T47D (cell line): ENCODE data around the gene ZNF358.

Experiments used
- DNase-seq, 2 experiments: peaks; one replicate each; pipeline versions ENCODE4 v3.0.0 to v3.0.0-alpha.2; 2011 to 2012; ENCODE audit warnings: low read depth in 1 of 2, low spot score in 1 of 2
- JUND ChIP-seq: IDR thresholded peaks from 2 replicates; pipeline ENCODE4 v1.6.1; 2012; ENCODE audit warnings: low read depth
- in situ Hi-C: cut with HindIII; loops from 2 replicates; pipeline ENCODE4 v1.10.0; 2016; ENCODE audit warnings: low sequenced_read_pairs, low pct_unique_long_range_greater_than_20kb

The ZNF358 gene

DNA sequence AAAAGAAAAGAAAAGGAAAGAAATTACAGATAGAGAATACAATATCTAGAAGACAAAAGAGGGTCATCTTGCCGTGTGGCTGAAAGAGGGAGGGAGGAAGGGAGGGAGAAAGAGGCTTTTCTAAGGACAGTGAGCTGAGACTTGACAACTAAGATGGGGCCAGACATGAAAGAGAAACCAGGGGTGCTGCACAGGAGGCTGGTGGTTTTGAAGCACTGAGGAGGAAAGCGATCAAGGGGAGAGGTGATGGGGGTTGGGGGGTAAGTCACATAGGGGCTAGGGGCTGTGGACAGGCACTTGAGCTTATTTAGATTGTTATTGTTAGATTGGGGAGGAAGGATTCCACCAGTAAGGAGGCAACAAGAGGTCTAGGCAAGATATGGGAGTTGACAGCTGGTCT is 36.9 kb downstream of the ZNF358 start:
- no peak for DNase-seq
- TF ChIP-seq JUND, result no peak
- in situ Hi-C loops, result no loop called here

DNA sequence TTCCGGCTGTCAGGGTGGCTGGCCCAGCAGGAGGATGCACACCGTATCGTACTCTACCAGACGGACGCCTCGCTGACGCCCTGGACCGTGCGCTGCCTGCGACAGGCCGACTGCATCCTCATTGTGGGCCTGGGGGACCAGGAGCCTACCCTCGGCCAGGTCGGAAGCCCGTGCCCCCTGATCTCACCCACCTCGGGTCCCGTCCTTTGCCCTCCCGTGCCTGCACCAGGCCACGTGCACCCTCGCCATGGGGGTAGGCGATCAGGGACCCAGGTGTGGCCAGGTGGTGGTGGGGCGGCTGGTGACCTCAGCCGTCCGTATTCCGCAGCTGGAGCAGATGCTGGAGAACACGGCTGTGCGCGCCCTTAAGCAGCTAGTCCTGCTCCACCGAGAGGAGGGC is 38.7 kb downstream of the ZNF358 start:
- no peak for TF ChIP-seq JUND
- no peak for DNase-seq
- in situ Hi-C loops, result no loop called here

DNA sequence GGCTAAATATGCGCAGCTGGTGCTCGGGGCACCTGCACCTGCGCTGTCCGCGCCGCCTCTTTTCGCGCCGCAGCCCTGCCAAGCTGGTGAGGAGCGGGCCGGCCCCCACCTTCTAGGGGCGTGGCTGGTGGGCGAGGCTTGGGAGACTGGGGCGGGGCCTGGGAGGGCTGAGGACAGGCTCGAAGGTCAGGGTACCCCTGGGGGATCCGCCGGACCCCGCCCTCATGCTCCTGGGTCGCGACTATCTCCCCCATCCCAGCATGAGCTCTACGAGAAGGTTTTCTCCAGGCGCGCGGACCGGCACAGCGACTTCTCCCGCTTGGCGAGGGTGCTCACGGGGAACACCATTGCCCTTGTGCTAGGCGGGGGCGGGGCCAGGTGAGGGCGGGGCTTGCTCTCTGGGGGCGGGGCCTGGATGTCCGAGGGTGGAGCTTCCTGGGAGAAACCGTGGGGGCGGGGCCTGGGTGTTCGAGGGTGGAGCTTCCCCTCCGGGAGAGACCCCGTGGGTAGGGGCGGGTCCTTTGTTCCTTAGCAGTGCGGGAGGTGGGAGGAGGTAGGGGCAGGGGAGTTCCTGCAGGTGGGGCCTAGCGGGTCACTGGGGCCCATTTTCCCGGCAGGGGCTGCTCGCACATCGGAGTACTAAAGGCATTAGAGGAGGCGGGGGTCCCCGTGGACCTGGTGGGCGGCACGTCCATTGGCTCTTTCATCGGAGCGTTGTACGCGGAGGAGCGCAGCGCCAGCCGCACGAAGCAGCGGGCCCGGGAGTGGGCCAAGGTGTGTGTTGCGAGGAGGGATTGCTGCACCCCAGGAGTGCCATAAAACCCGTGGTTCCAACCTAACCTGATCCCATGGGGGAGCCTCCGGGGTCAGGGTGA is 39.3 kb downstream of the ZNF358 start:
- in situ Hi-C loops, result no loop called here
- DNase-seq, result peak; percentile 41 to 42
- no peak for TF ChIP-seq JUND

DNA sequence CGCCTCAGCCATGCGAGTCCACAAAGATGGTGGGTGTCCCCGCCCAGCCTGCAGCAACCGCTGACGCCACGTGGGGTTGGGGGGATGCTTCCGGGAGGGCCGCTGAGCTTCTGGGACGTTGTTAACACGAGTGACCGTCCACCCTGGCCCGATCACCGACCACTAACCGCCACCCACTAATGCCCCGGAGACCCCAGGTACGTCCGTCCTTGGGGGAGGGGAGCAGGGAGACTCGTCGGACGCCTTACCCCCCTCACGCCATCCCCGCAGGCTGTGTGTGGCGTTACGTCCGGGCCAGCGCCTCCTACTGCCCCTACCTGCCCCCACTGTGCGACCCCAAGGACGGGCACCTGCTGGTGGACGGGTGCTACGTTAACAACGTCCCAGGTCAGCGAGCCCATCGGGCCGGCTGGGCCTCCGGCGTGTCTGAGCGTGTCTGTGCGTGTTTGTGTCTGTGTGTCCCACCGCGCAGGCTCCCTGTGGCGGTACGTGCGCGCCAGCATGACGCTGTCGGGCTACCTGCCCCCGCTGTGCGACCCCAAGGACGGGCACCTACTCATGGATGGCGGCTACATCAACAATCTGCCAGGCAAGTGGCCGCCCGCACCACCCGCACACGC is 40.9 kb downstream of the ZNF358 start:
- DNase-seq, result no peak
- in situ Hi-C loops, result no loop called here
- no peak for TF ChIP-seq JUND

DNA sequence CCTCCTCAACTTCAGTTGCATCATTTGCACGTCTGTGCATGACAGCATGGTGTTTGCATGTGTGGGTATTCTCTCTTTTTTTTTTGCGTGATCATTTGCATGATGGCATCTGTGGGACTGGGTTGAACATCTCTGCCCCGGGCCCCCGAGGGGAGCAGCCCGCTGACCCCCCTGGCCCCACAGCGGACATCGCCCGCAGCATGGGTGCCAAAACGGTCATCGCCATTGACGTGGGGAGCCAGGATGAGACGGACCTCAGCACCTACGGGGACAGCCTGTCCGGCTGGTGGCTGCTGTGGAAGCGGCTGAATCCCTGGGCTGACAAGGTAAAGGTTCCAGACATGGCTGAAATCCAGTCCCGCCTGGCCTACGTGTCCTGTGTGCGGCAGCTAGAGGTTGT is 42.8 kb downstream of the ZNF358 start:
- DNase-seq, result no peak
- no peak for TF ChIP-seq JUND
- in situ Hi-C loops, result no loop called here

DNA sequence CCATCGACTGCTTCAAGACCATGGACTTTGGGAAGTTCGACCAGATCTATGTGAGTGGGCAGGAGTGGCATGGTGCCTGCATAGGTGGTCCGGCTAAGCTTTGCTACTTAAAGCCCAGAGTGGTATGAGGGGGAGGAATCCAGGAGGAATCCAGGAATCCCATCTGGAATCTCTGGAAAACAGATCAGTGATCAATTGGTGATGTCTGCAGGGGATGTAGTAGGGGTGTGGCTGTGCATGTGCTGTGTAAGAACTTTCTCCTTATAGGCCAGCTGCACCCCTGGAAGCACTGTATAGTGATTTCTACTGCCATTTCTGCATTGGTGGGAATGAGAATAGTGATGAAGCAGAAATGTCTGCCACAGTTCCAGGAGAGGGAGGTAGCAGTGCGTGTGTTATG is 43.2 kb downstream of the ZNF358 start:
- no peak for TF ChIP-seq JUND
- in situ Hi-C loops, result no loop called here
- DNase-seq, result no peak

DNA sequence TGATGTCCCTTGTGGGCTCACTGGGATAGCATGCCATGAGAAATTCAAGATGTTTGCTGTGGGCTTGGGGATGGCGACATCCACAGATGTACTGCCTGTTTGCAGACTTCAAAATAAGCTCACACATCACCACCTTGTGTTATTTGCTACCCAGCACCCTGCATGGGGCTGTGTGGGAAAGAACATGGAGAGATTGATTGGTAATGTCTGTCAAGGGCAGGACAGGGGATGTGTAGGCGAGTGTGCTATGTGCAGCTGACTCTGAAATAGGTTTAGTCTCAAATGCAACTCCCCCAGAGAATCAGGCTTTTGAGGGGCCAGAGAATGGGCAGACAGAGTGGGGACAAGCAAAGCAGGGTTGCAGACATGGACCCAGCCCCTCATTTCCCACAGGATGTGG is 44.4 kb downstream of the ZNF358 start:
- DNase-seq, result no peak
- TF ChIP-seq JUND, result no peak
- in situ Hi-C loops, result no loop called here

DNA sequence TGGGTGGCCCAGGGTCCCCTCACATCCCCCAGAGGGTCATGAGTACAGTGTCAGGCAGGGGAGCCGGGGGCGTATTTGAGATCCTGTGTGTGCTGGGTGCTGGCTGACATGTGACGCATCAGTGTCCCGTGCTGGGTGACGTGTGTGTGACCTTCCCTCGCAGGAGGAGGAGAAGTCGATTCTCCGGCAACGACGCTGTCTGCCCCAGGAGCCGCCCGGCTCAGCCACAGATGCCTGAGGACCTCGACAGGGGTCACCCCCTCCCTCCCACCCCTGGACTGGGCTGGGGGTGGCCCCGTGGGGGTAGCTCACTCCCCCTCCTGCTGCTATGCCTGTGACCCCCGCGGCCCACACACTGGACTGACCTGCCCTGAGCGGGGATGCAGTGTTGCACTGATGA is 45.4 kb downstream of the ZNF358 start:
- DNase-seq, result no peak
- in situ Hi-C loops, result no loop called here
- TF ChIP-seq JUND, result no peak

DNA sequence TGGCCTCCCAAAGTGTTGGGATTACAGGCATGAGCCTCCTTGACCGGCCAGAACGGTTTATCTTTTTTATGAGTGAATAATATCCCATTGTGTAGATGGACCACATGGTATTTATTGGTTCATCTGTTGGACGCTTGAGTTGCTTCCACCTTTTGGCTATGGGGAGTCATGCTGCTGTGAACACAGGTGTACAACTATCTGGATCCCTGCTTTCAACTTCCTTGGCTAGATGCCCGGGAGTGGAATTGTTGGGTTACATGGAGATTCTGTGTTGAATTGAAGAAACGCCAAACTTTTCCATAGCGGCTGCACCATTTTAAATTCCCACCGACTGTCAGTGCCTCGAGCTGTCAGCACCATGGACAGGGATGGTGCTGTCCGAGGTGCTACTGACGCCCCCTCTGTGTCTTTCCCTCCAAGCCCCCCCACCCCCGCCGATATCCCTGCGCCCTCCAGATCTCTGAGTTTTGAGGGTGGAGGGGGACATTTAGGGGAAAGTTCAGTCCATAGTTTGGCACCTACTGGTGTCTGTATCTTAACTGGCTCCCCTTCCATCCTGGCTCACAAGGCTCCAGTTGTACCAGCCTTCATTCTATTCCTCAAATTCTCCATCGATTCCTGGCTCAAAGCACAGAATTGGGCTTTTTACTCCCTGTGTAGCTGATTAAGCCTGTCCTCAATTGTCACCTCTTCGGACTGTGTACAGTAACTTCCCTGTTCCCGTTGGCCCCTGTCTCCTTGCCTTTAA is 46.9 kb downstream of the ZNF358 start:
- TF ChIP-seq JUND, result no peak
- no peak for DNase-seq
- in situ Hi-C loops, result no loop called here

DNA sequence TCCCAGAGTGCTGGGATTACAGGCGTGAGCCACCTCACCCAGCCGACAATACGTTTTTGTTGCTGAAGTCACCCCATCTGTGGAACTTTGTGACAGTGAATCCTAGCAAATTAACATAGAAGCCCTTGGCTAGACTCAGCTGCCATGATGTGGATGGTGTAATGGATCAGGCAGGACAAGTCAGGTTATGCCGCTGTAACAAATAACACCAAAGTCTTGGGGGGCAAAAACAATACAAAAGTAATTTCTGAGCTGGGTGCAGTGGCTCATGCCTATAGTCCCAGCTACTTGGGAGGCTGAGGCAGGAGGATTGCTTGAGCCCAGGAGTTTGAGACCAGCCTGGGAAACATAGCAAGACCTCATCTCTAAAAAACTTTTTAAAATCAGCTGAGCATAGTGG is 49.0 kb downstream of the ZNF358 start:
- no peak for TF ChIP-seq JUND
- in situ Hi-C loops, result no loop called here
- DNase-seq, result no peak

DNA sequence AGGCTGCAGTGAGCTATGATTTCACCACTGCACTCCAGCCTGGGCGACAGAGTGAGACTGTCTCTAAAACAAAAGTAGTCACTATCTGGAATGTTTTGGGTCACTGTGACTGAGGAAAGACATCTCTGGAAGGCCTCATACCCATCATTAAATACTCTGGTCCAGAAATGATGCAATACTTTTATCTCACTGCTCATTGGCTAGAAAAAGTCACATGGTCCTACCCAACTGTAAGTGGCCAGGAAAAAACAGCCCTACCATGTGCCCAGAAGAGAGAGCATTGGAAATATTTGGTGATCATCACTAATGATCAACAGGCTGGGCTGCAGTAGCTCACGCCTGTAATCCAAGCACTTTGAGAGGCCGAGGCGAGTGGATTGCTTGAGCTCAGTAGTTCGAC is 49.4 kb downstream of the ZNF358 start:
- TF ChIP-seq JUND, result no peak
- no peak for DNase-seq
- in situ Hi-C loops, result no loop called here
